ENCODE results near the gene MDFI. TPM values are rescaled to one million over a fixed set of nuclear protein-coding genes. Genes with fewer than 3 reads are reported as not detected.

MDFI gene
- total RNA-seq, 1 donor from 2014 or later, result not detected

DNA sequence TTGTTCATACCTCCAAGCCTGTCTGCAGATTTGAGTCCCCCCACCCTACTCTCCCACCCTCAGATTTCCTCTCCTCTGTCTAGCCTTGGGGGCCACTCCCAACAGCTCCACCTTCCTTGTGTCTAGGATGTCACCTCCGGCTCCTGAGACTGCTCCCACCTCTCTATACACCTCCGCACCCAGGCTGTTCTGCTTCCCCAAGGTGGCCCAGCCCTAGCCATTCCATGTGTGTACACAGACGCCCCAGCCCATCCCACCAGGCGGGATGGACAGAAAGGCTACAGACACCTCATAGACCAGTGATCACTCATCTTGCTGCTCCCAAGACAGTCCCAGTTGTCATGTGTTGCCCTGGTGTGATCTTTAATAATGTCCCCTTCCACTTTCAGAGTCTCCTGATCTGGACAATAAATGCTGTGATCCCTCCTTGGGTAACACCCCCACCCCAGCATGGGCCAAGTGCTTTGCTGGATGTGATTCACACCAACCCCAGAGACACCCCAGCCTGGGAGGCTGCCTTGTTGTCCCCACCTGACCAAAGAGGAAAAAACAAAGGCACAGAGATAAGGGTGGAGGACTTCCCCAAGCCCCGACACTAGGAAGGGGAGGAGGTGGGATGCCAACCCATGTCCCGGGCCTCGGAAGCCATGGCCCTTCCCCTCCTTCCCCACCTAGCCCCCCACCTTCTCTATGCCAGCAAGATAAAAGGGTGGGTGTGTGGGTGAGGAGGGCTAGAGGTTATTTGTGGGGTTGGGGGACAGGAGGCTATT, 36.1 kb downstream of the MDFI start:
- POLR2A ChIA-PET, result no interaction called here
- intact Hi-C loops (cut with micrococcal nuclease), result no loop called here
- no peaks in the 10 kb centered on the region for H3K36me3 Mint-ChIP-seq (ENCODE audit: low read depth)
- H3K4me3 Mint-ChIP-seq, result no peak overlapping the region
- H3K27me3 Mint-ChIP-seq, result peaks cover 19% of the 10 kb centered on the region
- CTCF ChIA-PET, result interaction anchor here (1.5 kb wide), 1 partner anchor 9 kb away, joined by 3 read pairs; no protein-coding TSS in a partner anchor
- ATAC-seq (ENCODE audit: low read depth) (no peak), DNase-seq (no peak)
- no peaks in the 10 kb centered on the region for H3K4me1 Mint-ChIP-seq
- TF ChIP-seq, protein P1, sequence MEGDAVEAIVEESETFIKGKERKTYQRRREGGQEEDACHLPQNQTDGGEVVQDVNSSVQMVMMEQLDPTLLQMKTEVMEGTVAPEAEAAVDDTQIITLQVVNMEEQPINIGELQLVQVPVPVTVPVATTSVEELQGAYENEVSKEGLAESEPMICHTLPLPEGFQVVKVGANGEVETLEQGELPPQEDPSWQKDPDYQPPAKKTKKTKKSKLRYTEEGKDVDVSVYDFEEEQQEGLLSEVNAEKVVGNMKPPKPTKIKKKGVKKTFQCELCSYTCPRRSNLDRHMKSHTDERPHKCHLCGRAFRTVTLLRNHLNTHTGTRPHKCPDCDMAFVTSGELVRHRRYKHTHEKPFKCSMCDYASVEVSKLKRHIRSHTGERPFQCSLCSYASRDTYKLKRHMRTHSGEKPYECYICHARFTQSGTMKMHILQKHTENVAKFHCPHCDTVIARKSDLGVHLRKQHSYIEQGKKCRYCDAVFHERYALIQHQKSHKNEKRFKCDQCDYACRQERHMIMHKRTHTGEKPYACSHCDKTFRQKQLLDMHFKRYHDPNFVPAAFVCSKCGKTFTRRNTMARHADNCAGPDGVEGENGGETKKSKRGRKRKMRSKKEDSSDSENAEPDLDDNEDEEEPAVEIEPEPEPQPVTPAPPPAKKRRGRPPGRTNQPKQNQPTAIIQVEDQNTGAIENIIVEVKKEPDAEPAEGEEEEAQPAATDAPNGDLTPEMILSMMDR (IDR thresholded peaks at IDR 0.05), result no peak
- no peaks in the 10 kb centered on the region for H3K9me3 Mint-ChIP-seq
- no peak overlapping the region for H3K27ac Mint-ChIP-seq

- no peaks in the 10 kb centered on the region for H3K36me3 Mint-ChIP-seq (ENCODE audit: low read depth)
- H3K4me3 Mint-ChIP-seq, result no peak overlapping the region
- POLR2A ChIA-PET, result interaction anchor here (0.6 kb wide), 1 partner anchor 845 kb away, joined by 3 read pairs; no protein-coding TSS in a partner anchor
- no peaks in the 10 kb centered on the region for H3K4me1 Mint-ChIP-seq
- intact Hi-C loops (cut with micrococcal nuclease), result no loop called here
- CTCF ChIA-PET, result no interaction called here
- TF ChIP-seq, protein P1 (IDR thresholded peaks at IDR 0.05), result no peak
- H3K9me3 Mint-ChIP-seq, result no peaks in the 10 kb centered on the region
- peaks cover 17% of the 10 kb centered on the region for H3K27me3 Mint-ChIP-seq
- no peak overlapping the region for H3K27ac Mint-ChIP-seq
- ATAC-seq (ENCODE audit: low read depth) (no peak), DNase-seq (no peak)
These were observed 37.0 kb downstream of the MDFI start for GRCh38 chr6:41675176-41675775.

- DNase-seq, result no peak
- Mint-ChIP-seq H3K27me3 (peaks cover 14% of the 10 kb centered on the region), H3K9me3 (no peaks in the 10 kb centered on the region), H3K4me1 (no peaks in the 10 kb centered on the region), H3K36me3 (ENCODE audit: low read depth) (no peaks in the 10 kb centered on the region), H3K27ac (no peak overlapping the region), H3K4me3 (no peak overlapping the region)
- intact Hi-C loops (cut with micrococcal nuclease), result no loop called here
- CTCF ChIA-PET, result no interaction called here
- POLR2A ChIA-PET, result interaction anchor here (0.6 kb wide), 1 partner anchor 845 kb away, joined by 3 read pairs; no protein-coding TSS in a partner anchor
- TF ChIP-seq, protein P1 (IDR thresholded peaks at IDR 0.05), result no peak
- no peak for ATAC-seq (ENCODE audit: low read depth)
These were observed 37.7 kb downstream of the MDFI start for GRCh38 chr6:41675992-41676391.

DNA sequence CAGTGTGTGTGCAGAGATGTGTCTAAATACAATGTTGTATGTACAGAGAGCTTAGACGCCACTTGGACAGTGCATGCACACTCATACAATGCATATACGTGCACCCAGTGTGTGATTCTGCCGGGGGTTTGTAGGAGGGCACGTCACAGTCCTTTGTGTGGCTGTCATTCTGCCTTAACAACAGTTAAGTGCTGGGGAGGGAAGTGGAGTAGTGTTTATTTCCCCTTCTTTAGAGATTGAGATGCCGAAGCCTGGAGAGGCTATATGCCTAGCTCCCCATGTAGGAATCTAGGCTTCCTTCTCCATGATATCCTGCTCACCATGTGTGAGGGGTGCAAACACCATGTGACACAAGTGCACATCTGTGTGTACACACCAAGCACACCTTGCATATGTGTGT, 38.2 kb downstream of the MDFI start:
- CTCF ChIA-PET, result no interaction called here
- Mint-ChIP-seq H3K4me1 (no peaks in the 10 kb centered on the region), H3K27ac (no peak overlapping the region), H3K9me3 (no peaks in the 10 kb centered on the region), H3K4me3 (no peak overlapping the region), H3K36me3 (ENCODE audit: low read depth) (no peaks in the 10 kb centered on the region), H3K27me3 (peaks cover 14% of the 10 kb centered on the region)
- no peak for ATAC-seq (ENCODE audit: low read depth)
- intact Hi-C loops (cut with micrococcal nuclease), result no loop called here
- POLR2A ChIA-PET, result no interaction called here
- DNase-seq, result no peak
- TF ChIP-seq, protein P1 (IDR thresholded peaks at IDR 0.05), result no peak

DNA sequence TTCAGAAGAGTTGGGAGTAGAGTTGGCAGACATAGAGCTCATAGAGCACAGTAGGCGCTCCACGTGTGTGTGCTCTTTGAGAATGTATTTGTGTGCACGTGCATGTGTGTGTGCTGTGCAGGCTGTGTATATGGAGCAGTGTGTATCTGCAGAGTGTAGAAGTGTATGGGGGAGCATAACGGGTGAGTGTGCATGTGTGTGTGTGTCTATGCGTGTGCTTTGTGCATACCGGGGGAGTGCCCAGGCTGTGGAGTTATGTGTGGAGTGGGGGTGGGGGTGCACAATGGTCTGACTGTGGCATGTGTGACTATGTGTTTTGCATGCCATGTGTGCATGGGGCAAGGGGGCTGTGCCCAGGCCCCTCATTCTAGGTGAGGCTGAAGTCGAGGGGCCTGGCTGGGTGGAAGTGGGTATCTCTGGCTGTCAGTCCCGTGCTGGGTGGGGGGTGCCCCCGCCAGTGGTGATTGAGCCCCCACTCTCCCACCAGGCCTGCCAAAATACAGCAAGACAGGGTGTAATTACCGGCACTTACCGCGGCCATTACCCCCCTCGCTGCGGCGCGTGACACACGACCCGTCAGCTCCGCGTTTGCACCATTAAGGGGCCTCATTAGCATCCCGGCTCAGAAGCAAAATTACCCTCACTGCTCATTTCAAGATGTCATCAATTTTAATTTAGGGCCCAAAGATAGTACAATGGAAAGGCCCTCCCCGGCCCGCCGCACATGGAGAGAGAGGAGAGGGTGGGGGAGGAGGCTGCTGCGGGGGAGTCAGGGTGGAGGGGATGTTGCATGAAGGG, 39.1 kb downstream of the MDFI start:
- Mint-ChIP-seq H3K9me3 (no peaks in the 10 kb centered on the region), H3K36me3 (ENCODE audit: low read depth) (no peaks in the 10 kb centered on the region), H3K27ac (no peak overlapping the region), H3K4me1 (peaks cover 5% of the 10 kb centered on the region), H3K4me3 (no peak overlapping the region), H3K27me3 (peaks cover 6% of the 10 kb centered on the region)
- DNase-seq, result no peak
- TF ChIP-seq, protein P1 (IDR thresholded peaks at IDR 0.05), result no peak
- ATAC-seq (ENCODE audit: low read depth), result no peak
- POLR2A ChIA-PET, result no interaction called here
- intact Hi-C loops (cut with micrococcal nuclease), result no loop called here
- CTCF ChIA-PET, result no interaction called here

All from activated B cell treated with CpG ODN at 0.5 μM for 24 hours (primary cell).